ENCODE measurements around the gene RALY. TPM values are rescaled to one million over a fixed set of nuclear protein-coding genes. Genes with fewer than 3 reads are reported as not detected.

The RALY gene
- total and polyA plus RNA-seq, 5 donors from 2014 or later, result 160 to 216 (median 191) TPM

GRCh38 chr20:34052414-34052813, 58.7 kb downstream of the RALY start:
- Mint-ChIP-seq H3K27ac (peak overlapping the region in 2 of 3 donors; percentile 84 to 85), H3K9me3 (no peaks in the 10 kb centered on the region), H3K36me3 (no peaks in the 10 kb centered on the region), H3K4me3 (no peak overlapping the region), H3K27me3 (no peaks in the 10 kb centered on the region), H3K4me1 (peaks cover 26 to 95% (median 79%) of the 10 kb centered on the region in 4 donors)
- Histone ChIP-seq H3K27me3 (ENCODE audit: control insufficient read depth, insufficient read depth, low read length) (no peaks in the 10 kb centered on the region), H3K4me3 (ENCODE audit: low read depth, low read length) (no peak overlapping the region), H3K9me3 (ENCODE audit: control insufficient read depth in 2 of 2, low read length in 2 of 2) (no peaks in the 10 kb centered on the region), H3K4me1 (ENCODE audit: control insufficient read depth, insufficient read depth, low read length, poor library complexity, severe bottlenecking) (peaks cover 30% of the 10 kb centered on the region), H3K36me3 (ENCODE audit: control insufficient read depth, insufficient read depth, low read length) (peaks cover 5% of the 10 kb centered on the region), H3K27ac (ENCODE audit: insufficient read depth, low read length, poor library complexity, severe bottlenecking) (no peak overlapping the region)
- ATAC-seq (ENCODE audit: low read depth in 2 of 2) (no peak), DNase-seq (no peak)

- H3K4me1 Mint-ChIP-seq, result peaks cover 31 to 97% (median 75%) of the 10 kb centered on the region in 4 donors
- H3K4me3 Mint-ChIP-seq, result peak overlapping the region in 1 of 4 donors; percentile 43
- Histone ChIP-seq H3K4me3 (ENCODE audit: low read depth, low read length) (peak overlapping the region; percentile 22), H3K9me3 (ENCODE audit: control insufficient read depth in 2 of 2, low read length in 2 of 2) (no peaks in the 10 kb centered on the region), H3K27ac (ENCODE audit: insufficient read depth, low read length, poor library complexity, severe bottlenecking) (no peak overlapping the region), H3K36me3 (ENCODE audit: control insufficient read depth, insufficient read depth, low read length) (peaks cover 6% of the 10 kb centered on the region), H3K4me1 (ENCODE audit: control insufficient read depth, insufficient read depth, low read length, poor library complexity, severe bottlenecking) (peaks cover 32% of the 10 kb centered on the region), H3K27me3 (ENCODE audit: control insufficient read depth, insufficient read depth, low read length) (no peaks in the 10 kb centered on the region)
- H3K9me3 Mint-ChIP-seq, result no peaks in the 10 kb centered on the region
- peak overlapping the region in 2 of 3 donors; percentile 18 to 65 for H3K27ac Mint-ChIP-seq
- DNase-seq, result no peak
- no peaks in the 10 kb centered on the region for H3K27me3 Mint-ChIP-seq
- peaks cover 3% of the 10 kb centered on the region for H3K36me3 Mint-ChIP-seq
- no peak for ATAC-seq (ENCODE audit: low read depth in 2 of 2)
Measured at GRCh38 chr20:34055290-34055689, 61.6 kb downstream of the RALY start.

GRCh38 chr20:34058831-34059230, 65.1 kb downstream of the RALY start:
- Histone ChIP-seq H3K4me1 (ENCODE audit: control insufficient read depth, insufficient read depth, low read length, poor library complexity, severe bottlenecking) (peaks cover 25% of the 10 kb centered on the region), H3K36me3 (ENCODE audit: control insufficient read depth, insufficient read depth, low read length) (peaks cover 13% of the 10 kb centered on the region), H3K27me3 (ENCODE audit: control insufficient read depth, insufficient read depth, low read length) (no peaks in the 10 kb centered on the region), H3K27ac (ENCODE audit: insufficient read depth, low read length, poor library complexity, severe bottlenecking) (peak overlapping the region; percentile 24), H3K9me3 (ENCODE audit: control insufficient read depth in 2 of 2, low read length in 2 of 2) (no peaks in the 10 kb centered on the region), H3K4me3 (ENCODE audit: low read depth, low read length) (no peak overlapping the region)
- Mint-ChIP-seq H3K27ac (peak overlapping the region in 2 of 3 donors; percentile 15 to 47), H3K4me1 (peaks cover 34 to 89% (median 74%) of the 10 kb centered on the region in 4 donors), H3K27me3 (no peaks in the 10 kb centered on the region), H3K9me3 (no peaks in the 10 kb centered on the region), H3K36me3 (peaks cover 3% of the 10 kb centered on the region), H3K4me3 (peak overlapping the region in 1 of 4 donors; percentile 15)
- DNase-seq, result peak in 2 of 3 donors; percentile 19 to 28
- peak; percentile 52 to 57 for ATAC-seq (ENCODE audit: low read depth in 2 of 2)

GRCh38 chr20:34060970-34061369, 67.3 kb downstream of the RALY start:
- Mint-ChIP-seq H3K27me3 (no peaks in the 10 kb centered on the region), H3K9me3 (peaks cover 0 to 2% (median 0%) of the 10 kb centered on the region in 7 donors), H3K27ac (peak overlapping the region in 2 of 3 donors; percentile 22 to 45), H3K36me3 (peaks cover 9% of the 10 kb centered on the region), H3K4me3 (peak overlapping the region in 1 of 4 donors; percentile 53), H3K4me1 (peaks cover 20 to 87% (median 67%) of the 10 kb centered on the region in 4 donors)
- Histone ChIP-seq H3K27me3 (ENCODE audit: control insufficient read depth, insufficient read depth, low read length) (no peaks in the 10 kb centered on the region), H3K4me3 (ENCODE audit: low read depth, low read length) (no peak overlapping the region), H3K4me1 (ENCODE audit: control insufficient read depth, insufficient read depth, low read length, poor library complexity, severe bottlenecking) (peaks cover 10% of the 10 kb centered on the region), H3K36me3 (ENCODE audit: control insufficient read depth, insufficient read depth, low read length) (peaks cover 26% of the 10 kb centered on the region), H3K27ac (ENCODE audit: insufficient read depth, low read length, poor library complexity, severe bottlenecking) (no peak overlapping the region), H3K9me3 (ENCODE audit: control insufficient read depth in 2 of 2, low read length in 2 of 2) (no peaks in the 10 kb centered on the region)
- DNase-seq (no peak), ATAC-seq (ENCODE audit: low read depth in 2 of 2) (no peak)

- DNase-seq (no peak), ATAC-seq (ENCODE audit: low read depth in 2 of 2) (no peak)
- no peaks in the 10 kb centered on the region for H3K27me3 ChIP-seq (ENCODE audit: control insufficient read depth, insufficient read depth, low read length)
- H3K4me1 ChIP-seq (ENCODE audit: control insufficient read depth, insufficient read depth, low read length, poor library complexity, severe bottlenecking), result peaks cover 10% of the 10 kb centered on the region
- Mint-ChIP-seq H3K36me3 (peaks cover 9% of the 10 kb centered on the region), H3K4me1 (peaks cover 16 to 84% (median 61%) of the 10 kb centered on the region in 4 donors), H3K27ac (peak overlapping the region in 2 of 3 donors; percentile 1 to 45), H3K4me3 (no peak overlapping the region), H3K9me3 (peaks cover 0 to 2% (median 0%) of the 10 kb centered on the region in 7 donors), H3K27me3 (no peaks in the 10 kb centered on the region)
- no peak overlapping the region for H3K4me3 ChIP-seq (ENCODE audit: low read depth, low read length)
- no peaks in the 10 kb centered on the region for H3K9me3 ChIP-seq (ENCODE audit: control insufficient read depth in 2 of 2, low read length in 2 of 2)
- H3K36me3 ChIP-seq (ENCODE audit: control insufficient read depth, insufficient read depth, low read length), result peaks cover 26% of the 10 kb centered on the region
- no peak overlapping the region for H3K27ac ChIP-seq (ENCODE audit: insufficient read depth, low read length, poor library complexity, severe bottlenecking)
Measured at GRCh38 chr20:34061695-34062094, 68.0 kb downstream of the RALY start.

GRCh38 chr20:34062570-34063482, 69.1 kb downstream of the RALY start:
- DNase-seq (no peak), ATAC-seq (ENCODE audit: low read depth in 2 of 2) (no peak)
- H3K4me1 ChIP-seq (ENCODE audit: control insufficient read depth, insufficient read depth, low read length, poor library complexity, severe bottlenecking), result peaks cover 8% of the 10 kb centered on the region
- Mint-ChIP-seq H3K4me1 (peaks cover 14 to 84% (median 54%) of the 10 kb centered on the region in 4 donors), H3K27ac (peak overlapping the region in 2 of 3 donors; percentile 14 to 56), H3K9me3 (peaks cover 0 to 2% (median 0%) of the 10 kb centered on the region in 7 donors), H3K36me3 (peaks cover 9% of the 10 kb centered on the region), H3K27me3 (no peaks in the 10 kb centered on the region), H3K4me3 (no peak overlapping the region)
- no peak overlapping the region for H3K4me3 ChIP-seq (ENCODE audit: low read depth, low read length)
- no peaks in the 10 kb centered on the region for H3K9me3 ChIP-seq (ENCODE audit: control insufficient read depth in 2 of 2, low read length in 2 of 2)
- no peak overlapping the region for H3K27ac ChIP-seq (ENCODE audit: insufficient read depth, low read length, poor library complexity, severe bottlenecking)
- H3K36me3 ChIP-seq (ENCODE audit: control insufficient read depth, insufficient read depth, low read length), result peaks cover 26% of the 10 kb centered on the region
- H3K27me3 ChIP-seq (ENCODE audit: control insufficient read depth, insufficient read depth, low read length), result no peaks in the 10 kb centered on the region

- peak overlapping the region in 1 of 3 donors; percentile 57 for H3K27ac Mint-ChIP-seq
- no peak for DNase-seq
- peaks cover 9% of the 10 kb centered on the region for H3K36me3 Mint-ChIP-seq
- H3K27me3 Mint-ChIP-seq, result no peaks in the 10 kb centered on the region
- H3K4me3 Mint-ChIP-seq, result no peak overlapping the region
- no peak for ATAC-seq (ENCODE audit: low read depth in 2 of 2)
- no peaks in the 10 kb centered on the region for H3K9me3 ChIP-seq (ENCODE audit: control insufficient read depth in 2 of 2, low read length in 2 of 2)
- H3K27ac ChIP-seq (ENCODE audit: insufficient read depth, low read length, poor library complexity, severe bottlenecking), result no peak overlapping the region
- H3K4me1 ChIP-seq (ENCODE audit: control insufficient read depth, insufficient read depth, low read length, poor library complexity, severe bottlenecking), result peaks cover 9% of the 10 kb centered on the region
- no peaks in the 10 kb centered on the region for H3K27me3 ChIP-seq (ENCODE audit: control insufficient read depth, insufficient read depth, low read length)
- peaks cover 15 to 84% (median 52%) of the 10 kb centered on the region in 4 donors for H3K4me1 Mint-ChIP-seq
- H3K36me3 ChIP-seq (ENCODE audit: control insufficient read depth, insufficient read depth, low read length), result peaks cover 23% of the 10 kb centered on the region
- H3K4me3 ChIP-seq (ENCODE audit: low read depth, low read length), result no peak overlapping the region
- H3K9me3 Mint-ChIP-seq, result peaks cover 0 to 2% (median 0%) of the 10 kb centered on the region in 7 donors
Measured at GRCh38 chr20:34064286-34064685, 70.6 kb downstream of the RALY start.
